ENCODE measurements around the gene TTN.

TTN gene

DNA sequence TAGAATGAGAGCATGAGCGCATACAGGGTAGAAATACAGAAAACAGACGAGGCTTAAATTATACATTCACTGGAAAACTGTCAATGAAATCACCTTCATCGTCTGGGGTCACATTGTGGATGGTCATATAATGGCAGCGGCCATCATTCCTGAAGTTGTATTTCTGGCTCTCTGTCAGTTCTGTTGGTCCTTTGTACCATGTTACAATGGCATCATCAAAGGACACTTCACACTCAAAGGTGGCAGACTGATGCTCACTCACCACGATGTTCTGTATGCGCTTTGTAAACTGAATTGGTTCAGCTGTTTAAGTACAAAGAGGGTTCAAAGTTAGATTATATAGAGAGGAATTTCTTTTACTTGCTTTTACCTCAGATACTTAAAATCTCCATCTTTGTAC lies 104.9 kb downstream of the TTN start:
- Histone ChIP-seq H3K4me1 (ENCODE audit: control insufficient read depth, insufficient read depth, low read length) (no peaks in the 10 kb centered on the region), H3K9ac (ENCODE audit: low read depth, low read length) (no peak overlapping the region)

DNA sequence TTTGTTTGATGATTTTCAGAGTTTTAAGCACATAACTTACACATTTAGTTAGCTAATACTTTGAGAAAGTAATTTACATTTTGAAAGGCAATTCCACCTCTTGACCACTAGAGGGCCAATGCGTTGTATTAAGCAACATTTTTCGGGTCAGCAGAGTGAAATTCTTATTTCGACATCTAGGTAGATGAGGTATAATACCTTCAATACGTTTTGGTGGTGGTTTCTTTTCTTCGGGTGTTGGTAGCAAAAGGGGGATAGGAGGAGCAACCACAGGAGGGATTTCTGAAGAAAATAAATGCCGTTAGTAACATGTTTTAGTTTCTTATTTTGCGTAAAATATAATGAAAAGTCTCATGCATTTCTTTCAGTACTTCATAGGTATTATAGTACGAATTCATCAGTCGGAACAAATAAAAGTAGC lies 106.3 kb downstream of the TTN start:
- Histone ChIP-seq H3K27me3 (ENCODE audit: control insufficient read depth, insufficient read depth, low read length) (no peaks in the 10 kb centered on the region), H3K9ac (ENCODE audit: low read depth, low read length) (no peak overlapping the region), H3K4me3 (ENCODE audit: low read length) (no peak overlapping the region), H3K9me3 (replicated peaks; ENCODE audit: low read length) (no peaks in the 10 kb centered on the region), H3K4me1 (ENCODE audit: control insufficient read depth, insufficient read depth, low read length) (no peaks in the 10 kb centered on the region), H3K4me2 (ENCODE audit: low read length) (no peak overlapping the region), H3K36me3 (ENCODE audit: insufficient read depth, low read length) (no peaks in the 10 kb centered on the region)

More for the DNA sequence above, 104.9 kb downstream of the TTN start:
- H3K4me2 ChIP-seq (ENCODE audit: low read length), result no peak overlapping the region
- H3K36me3 ChIP-seq (ENCODE audit: insufficient read depth, low read length), result no peaks in the 10 kb centered on the region
- H3K4me3 ChIP-seq (ENCODE audit: low read length), result no peak overlapping the region
- H3K27me3 ChIP-seq (ENCODE audit: control insufficient read depth, insufficient read depth, low read length), result no peaks in the 10 kb centered on the region
- no peaks in the 10 kb centered on the region for H3K9me3 ChIP-seq (replicated peaks; ENCODE audit: low read length)

GRCh38 chr2:178700136-178700535 lies 107.1 kb downstream of the TTN start:
- Histone ChIP-seq H3K27me3 (ENCODE audit: control insufficient read depth, insufficient read depth, low read length) (no peaks in the 10 kb centered on the region), H3K4me2 (ENCODE audit: low read length) (no peak overlapping the region), H3K4me1 (ENCODE audit: control insufficient read depth, insufficient read depth, low read length) (no peaks in the 10 kb centered on the region), H3K4me3 (ENCODE audit: low read length) (no peak overlapping the region), H3K36me3 (ENCODE audit: insufficient read depth, low read length) (no peaks in the 10 kb centered on the region), H3K9me3 (replicated peaks; ENCODE audit: low read length) (no peaks in the 10 kb centered on the region), H3K9ac (ENCODE audit: low read depth, low read length) (no peak overlapping the region)

DNA sequence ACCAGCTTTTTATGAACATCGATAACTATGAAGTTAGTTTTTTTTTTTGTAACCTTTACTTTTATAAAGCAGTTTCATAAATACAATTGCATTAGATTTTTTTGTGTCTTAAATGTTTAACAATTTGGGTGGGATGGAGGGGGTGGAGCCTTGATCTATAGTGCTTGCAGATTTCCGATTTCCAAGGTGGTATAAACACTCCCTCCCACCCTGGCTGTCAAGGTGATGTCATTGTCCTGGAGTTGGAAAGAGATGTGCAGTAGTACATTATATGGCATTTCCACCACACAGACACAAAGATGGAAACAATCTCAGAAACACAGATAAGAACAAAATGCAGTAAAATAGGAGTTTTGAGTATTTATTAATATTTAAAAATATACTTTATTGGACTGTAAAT lies 114.4 kb downstream of the TTN start:
- Histone ChIP-seq H3K4me2 (ENCODE audit: low read length) (no peak overlapping the region), H3K4me3 (ENCODE audit: low read length) (no peak overlapping the region), H3K4me1 (ENCODE audit: control insufficient read depth, insufficient read depth, low read length) (no peaks in the 10 kb centered on the region), H3K36me3 (ENCODE audit: insufficient read depth, low read length) (no peaks in the 10 kb centered on the region), H3K9ac (ENCODE audit: low read depth, low read length) (no peak overlapping the region), H3K27me3 (ENCODE audit: control insufficient read depth, insufficient read depth, low read length) (no peaks in the 10 kb centered on the region), H3K9me3 (replicated peaks; ENCODE audit: low read length) (no peaks in the 10 kb centered on the region)

GRCh38 chr2:178689808-178690207 lies 117.4 kb downstream of the TTN start:
- no peak overlapping the region for H3K9ac ChIP-seq (ENCODE audit: low read depth, low read length)
- no peak overlapping the region for H3K4me3 ChIP-seq (ENCODE audit: low read length)
- H3K4me1 ChIP-seq (ENCODE audit: control insufficient read depth, insufficient read depth, low read length), result no peaks in the 10 kb centered on the region
- H3K4me2 ChIP-seq (ENCODE audit: low read length), result no peak overlapping the region
- H3K9me3 ChIP-seq (replicated peaks; ENCODE audit: low read length), result no peaks in the 10 kb centered on the region
- no peaks in the 10 kb centered on the region for H3K36me3 ChIP-seq (ENCODE audit: insufficient read depth, low read length)
- H3K27me3 ChIP-seq (ENCODE audit: control insufficient read depth, insufficient read depth, low read length), result no peaks in the 10 kb centered on the region

DNA sequence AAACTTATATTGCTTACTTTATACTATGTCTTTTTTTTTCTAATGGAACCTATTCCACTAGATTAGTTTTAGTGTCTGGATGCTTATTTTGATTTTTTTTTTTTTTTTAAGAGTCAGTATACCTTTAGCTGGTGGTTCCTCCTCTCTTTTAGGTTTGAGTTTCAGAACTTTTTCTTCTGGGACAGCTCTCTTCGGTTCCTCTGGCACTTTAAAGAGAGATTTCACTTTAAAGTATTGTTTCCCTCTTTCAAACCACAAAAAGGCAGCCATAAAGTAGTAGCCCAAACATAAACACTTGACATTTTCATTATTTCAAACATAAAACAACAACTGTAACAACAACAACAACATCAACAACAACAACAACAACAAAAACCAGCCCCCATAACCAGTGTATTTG lies 123.3 kb downstream of the TTN start:
- Histone ChIP-seq H3K9ac (ENCODE audit: low read depth, low read length) (no peak overlapping the region), H3K4me1 (ENCODE audit: control insufficient read depth, insufficient read depth, low read length) (no peaks in the 10 kb centered on the region), H3K9me3 (replicated peaks; ENCODE audit: low read length) (no peaks in the 10 kb centered on the region), H3K4me3 (ENCODE audit: low read length) (no peak overlapping the region), H3K36me3 (ENCODE audit: insufficient read depth, low read length) (no peaks in the 10 kb centered on the region), H3K27me3 (ENCODE audit: control insufficient read depth, insufficient read depth, low read length) (no peaks in the 10 kb centered on the region), H3K4me2 (ENCODE audit: low read length) (no peak overlapping the region)

- H3K9me3 ChIP-seq (replicated peaks; ENCODE audit: low read length), result no peaks in the 10 kb centered on the region
- H3K4me2 ChIP-seq (ENCODE audit: low read length), result no peak overlapping the region
- H3K4me3 ChIP-seq (ENCODE audit: low read length), result no peak overlapping the region
- no peak overlapping the region for H3K9ac ChIP-seq (ENCODE audit: low read depth, low read length)
- no peaks in the 10 kb centered on the region for H3K27me3 ChIP-seq (ENCODE audit: control insufficient read depth, insufficient read depth, low read length)
- no peaks in the 10 kb centered on the region for H3K36me3 ChIP-seq (ENCODE audit: insufficient read depth, low read length)
- no peaks in the 10 kb centered on the region for H3K4me1 ChIP-seq (ENCODE audit: control insufficient read depth, insufficient read depth, low read length)
These were observed 126.1 kb downstream of the TTN start for GRCh38 chr2:178681081-178681480.

DNA sequence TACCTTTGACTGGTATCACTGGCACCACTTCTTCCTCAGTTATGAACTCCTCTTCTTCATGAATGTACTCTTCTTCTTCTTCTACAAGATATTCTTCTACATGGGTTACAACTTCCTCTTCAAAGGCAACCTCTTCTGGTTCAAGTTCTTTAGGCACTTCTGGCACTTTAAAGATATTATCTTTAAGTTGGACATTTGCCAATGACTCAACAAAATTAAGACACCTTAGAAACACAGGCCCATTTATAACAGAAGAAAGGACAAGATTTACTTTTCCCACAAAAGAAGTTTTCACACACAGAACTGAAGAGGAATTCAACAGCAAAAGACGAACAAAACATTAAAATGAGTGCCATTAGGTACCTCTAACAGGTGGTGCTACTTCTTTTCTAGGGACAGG lies 127.3 kb downstream of the TTN start:
- no peaks in the 10 kb centered on the region for H3K36me3 ChIP-seq (ENCODE audit: insufficient read depth, low read length)
- no peaks in the 10 kb centered on the region for H3K27me3 ChIP-seq (ENCODE audit: control insufficient read depth, insufficient read depth, low read length)
- H3K4me2 ChIP-seq (ENCODE audit: low read length), result no peak overlapping the region
- no peak overlapping the region for H3K9ac ChIP-seq (ENCODE audit: low read depth, low read length)
- no peaks in the 10 kb centered on the region for H3K4me1 ChIP-seq (ENCODE audit: control insufficient read depth, insufficient read depth, low read length)
- H3K4me3 ChIP-seq (ENCODE audit: low read length), result no peak overlapping the region
- no peaks in the 10 kb centered on the region for H3K9me3 ChIP-seq (replicated peaks; ENCODE audit: low read length)

DNA sequence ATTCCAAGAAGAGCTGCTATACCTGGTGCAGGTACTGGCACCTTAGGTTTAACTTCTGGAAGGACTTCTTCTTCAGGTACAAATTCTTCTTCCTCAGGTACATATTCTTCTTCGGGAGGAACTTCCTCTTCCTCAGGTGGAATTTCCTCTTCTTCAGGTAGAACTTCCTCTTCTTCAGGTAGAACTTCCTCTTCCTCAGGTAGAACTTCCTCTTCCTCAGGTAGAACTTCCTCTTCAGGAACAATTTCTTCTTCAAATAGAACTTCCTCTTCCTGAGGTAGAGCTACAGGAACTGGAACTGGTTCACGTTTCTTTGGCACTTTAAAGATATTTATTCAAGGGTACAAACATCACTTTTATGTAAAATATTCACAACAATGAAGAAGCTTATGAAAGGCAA lies 129.6 kb downstream of the TTN start:
- no peak overlapping the region for H3K4me3 ChIP-seq (ENCODE audit: low read length)
- H3K4me1 ChIP-seq (ENCODE audit: control insufficient read depth, insufficient read depth, low read length), result no peaks in the 10 kb centered on the region
- H3K9me3 ChIP-seq (replicated peaks; ENCODE audit: low read length), result no peaks in the 10 kb centered on the region
- no peak overlapping the region for H3K4me2 ChIP-seq (ENCODE audit: low read length)
- no peaks in the 10 kb centered on the region for H3K36me3 ChIP-seq (ENCODE audit: insufficient read depth, low read length)
- no peak overlapping the region for H3K9ac ChIP-seq (ENCODE audit: low read depth, low read length)
- no peaks in the 10 kb centered on the region for H3K27me3 ChIP-seq (ENCODE audit: control insufficient read depth, insufficient read depth, low read length)

DNA sequence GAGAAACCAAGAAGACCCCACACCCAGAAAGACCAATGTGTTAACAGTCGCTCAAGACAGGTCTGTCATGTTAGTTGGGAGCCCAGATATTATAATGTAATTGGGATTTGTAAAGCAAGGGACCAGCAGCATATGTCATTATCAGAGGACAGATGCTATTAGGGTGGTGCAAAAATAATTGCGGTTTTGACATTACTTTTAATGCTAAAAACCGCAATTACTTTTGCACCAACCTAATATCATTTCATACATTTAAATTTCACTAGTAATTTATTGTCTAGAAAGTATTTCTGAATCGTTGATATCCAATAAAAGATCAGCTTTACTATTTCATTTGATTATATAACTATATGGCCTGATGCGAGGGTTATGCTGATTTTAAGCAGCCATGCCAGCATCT lies 131.2 kb downstream of the TTN start:
- Histone ChIP-seq H3K27me3 (ENCODE audit: control insufficient read depth, insufficient read depth, low read length) (no peaks in the 10 kb centered on the region), H3K36me3 (ENCODE audit: insufficient read depth, low read length) (no peaks in the 10 kb centered on the region), H3K4me2 (ENCODE audit: low read length) (no peak overlapping the region), H3K9ac (ENCODE audit: low read depth, low read length) (no peak overlapping the region), H3K9me3 (replicated peaks; ENCODE audit: low read length) (no peaks in the 10 kb centered on the region), H3K4me1 (ENCODE audit: control insufficient read depth, insufficient read depth, low read length) (no peaks in the 10 kb centered on the region), H3K4me3 (ENCODE audit: low read length) (no peak overlapping the region)

- Histone ChIP-seq H3K4me2 (ENCODE audit: low read length) (no peak overlapping the region), H3K9me3 (replicated peaks; ENCODE audit: low read length) (no peaks in the 10 kb centered on the region), H3K4me1 (ENCODE audit: control insufficient read depth, insufficient read depth, low read length) (no peaks in the 10 kb centered on the region), H3K9ac (ENCODE audit: low read depth, low read length) (no peak overlapping the region), H3K4me3 (ENCODE audit: low read length) (no peak overlapping the region), H3K27me3 (ENCODE audit: control insufficient read depth, insufficient read depth, low read length) (no peaks in the 10 kb centered on the region), H3K36me3 (ENCODE audit: insufficient read depth, low read length) (no peaks in the 10 kb centered on the region)
These were observed 133.1 kb downstream of the TTN start for GRCh38 chr2:178674122-178674521.

- Histone ChIP-seq H3K4me1 (ENCODE audit: control insufficient read depth, insufficient read depth, low read length) (no peaks in the 10 kb centered on the region), H3K9me3 (replicated peaks; ENCODE audit: low read length) (no peaks in the 10 kb centered on the region), H3K27me3 (ENCODE audit: control insufficient read depth, insufficient read depth, low read length) (no peaks in the 10 kb centered on the region), H3K36me3 (ENCODE audit: insufficient read depth, low read length) (no peaks in the 10 kb centered on the region), H3K4me3 (ENCODE audit: low read length) (no peak overlapping the region), H3K9ac (ENCODE audit: low read depth, low read length) (no peak overlapping the region), H3K4me2 (ENCODE audit: low read length) (no peak overlapping the region)
These were observed 140.8 kb downstream of the TTN start for GRCh38 chr2:178666458-178666857.
